Measurements from ENCODE around the gene GALNT16.

The GALNT16 gene

GRCh38 chr14:69345402-69345801 lies 85.4 kb downstream of the GALNT16 start:
- DNase-seq: no peak

- DNase-seq: no peak
Observed at GRCh38 chr14:69346710-69347109, 86.8 kb downstream of the GALNT16 start.

GRCh38 chr14:69349091-69349777 lies 89.3 kb downstream of the GALNT16 start:
- DNase-seq: no peak

- DNase-seq: no peak
Observed at GRCh38 chr14:69350892-69351291, 90.9 kb downstream of the GALNT16 start.

GRCh38 chr14:69351385-69351784 lies 91.4 kb downstream of the GALNT16 start:
- DNase-seq: no peak

- DNase-seq: no peak
Observed at GRCh38 chr14:69351911-69352310, 92.0 kb downstream of the GALNT16 start.

- no peak for DNase-seq
Observed at GRCh38 chr14:69353168-69353567, 93.2 kb downstream of the GALNT16 start.

GRCh38 chr14:69354383-69355153 lies 94.6 kb downstream of the GALNT16 start:
- DNase-seq: no peak

GRCh38 chr14:69355154-69355597 lies 95.2 kb downstream of the GALNT16 start:
- DNase-seq: no peak

GRCh38 chr14:69355607-69356281 lies 95.8 kb downstream of the GALNT16 start:
- DNase-seq: peak; percentile 11

GRCh38 chr14:69356903-69357543 lies 97.1 kb downstream of the GALNT16 start:
- no peak for DNase-seq

GRCh38 chr14:69357544-69358200 lies 97.7 kb downstream of the GALNT16 start:
- DNase-seq: no peak

- no peak for DNase-seq
Observed at GRCh38 chr14:69358233-69358963, 98.4 kb downstream of the GALNT16 start.

- no peak for DNase-seq
Observed at GRCh38 chr14:69358966-69359365, 99.0 kb downstream of the GALNT16 start.

GRCh38 chr14:69360438-69361108 lies 100.6 kb downstream of the GALNT16 start:
- DNase-seq: no peak

- no peak for DNase-seq
Observed at GRCh38 chr14:69363055-69363454, 103.1 kb downstream of the GALNT16 start.

- no peak for DNase-seq
Observed at GRCh38 chr14:69363964-69364363, 104.0 kb downstream of the GALNT16 start.

- no peak for DNase-seq
Observed at GRCh38 chr14:69364378-69364777, 104.4 kb downstream of the GALNT16 start.

- no peak for DNase-seq
Observed at GRCh38 chr14:69366069-69366468, 106.1 kb downstream of the GALNT16 start.

- no peak for DNase-seq
Observed at GRCh38 chr14:69366761-69367160, 106.8 kb downstream of the GALNT16 start.

- no peak for DNase-seq
Observed at GRCh38 chr14:69368381-69368780, 108.4 kb downstream of the GALNT16 start.

Data from amniotic stem cell (primary cell).